ENCODE measurements around the gene IGFBP4. TPM values are rescaled to one million over a fixed set of nuclear protein-coding genes. Genes with fewer than 3 reads are reported as not detected.

IGFBP4 gene
- total and polyA plus RNA-seq, 10 of the 15 experiments (the other 5 are each of a cell fraction or from before 2014, with no cell fraction given), result 2.4 to 22.3 (median 6.6) TPM

DNA sequence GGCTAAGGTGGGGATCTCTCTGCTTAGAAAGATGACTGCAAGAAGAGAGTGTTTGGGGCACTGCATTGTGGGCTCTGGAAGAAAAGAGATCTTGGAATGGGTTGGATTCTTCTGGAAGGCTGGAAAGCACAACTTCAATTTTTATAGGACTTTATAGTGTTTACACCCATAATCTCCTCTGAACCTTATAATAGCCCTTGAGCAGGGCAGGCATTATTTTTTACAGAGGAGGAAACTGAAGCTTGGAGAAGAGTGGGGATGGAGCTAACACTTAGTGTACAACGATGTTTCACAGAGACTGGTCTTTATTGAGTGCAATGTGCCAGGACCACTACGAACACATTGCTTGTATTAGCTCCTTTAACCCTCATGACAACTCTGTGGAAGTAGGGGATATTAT, 47.7 kb downstream of the IGFBP4 start:
- no peaks in the 10 kb centered on the region for H3K36me3 ChIP-seq (ENCODE audit: control insufficient read depth in 2 of 2, insufficient read depth in 2 of 2, low read length in 1 of 2)
- no peaks in the 10 kb centered on the region for H4K20me1 ChIP-seq (ENCODE audit: control insufficient read depth, insufficient read depth)
- RAD21 ChIA-PET (ENCODE audit: unreplicated experiment), result interaction anchor here (2.2 kb wide), 1 partner anchor 41 kb away, joined by 13 read pairs; no protein-coding TSS in a partner anchor
- SMC1A ChIA-PET (ENCODE audit: uncharacterized antibody, unreplicated experiment), result no interaction called here
- H3K4me3 ChIP-seq, result no peak overlapping the region
- H2AFZ ChIP-seq (ENCODE audit: control insufficient read depth, low read depth, low read length), result no peak overlapping the region
- POLR2A ChIA-PET, result no interaction called here
- no TSS peak for BruUV-seq (replicated peaks)
- CTCF ChIA-PET, result interaction anchor here (1.2 to 1.4 kb wide), 3 partner anchors 12 to 41 kb away, joined by 3 to 12 read pairs (median 4); no protein-coding TSS in a partner anchor
- in situ Hi-C loops (cut with MboI), result no loop called here
- DNase-seq (ENCODE audit: low read depth, low spot score) (no peak), FAIRE-seq (no peak), ATAC-seq (no peak)
- intact Hi-C loops (cut with micrococcal nuclease; ENCODE audit: unreplicated experiment), result no loop called here
- H3K27ac ChIP-seq (ENCODE audit: control insufficient read depth, insufficient read depth), result no peak overlapping the region
- no peak overlapping the region for H3K4me2 ChIP-seq (ENCODE audit: control insufficient read depth, insufficient read depth)
- H3K4me1 ChIP-seq (ENCODE audit: control insufficient read depth, insufficient read depth, low read length), result peaks cover 7% of the 10 kb centered on the region
- H3K9ac ChIP-seq (ENCODE audit: control insufficient read depth, insufficient read depth, low read length), result no peak overlapping the region
- no peaks in the 10 kb centered on the region for H3K79me2 ChIP-seq (ENCODE audit: control insufficient read depth, insufficient read depth, low read length)
- WGBS (ENCODE audit: insufficient coverage, insufficient replicate concordance, low lambda C conversion rate, missing lambda C conversion rate), result 19% methylated on average over 2 of the region's 2 CpGs
- no peaks in the 10 kb centered on the region for H3K9me3 ChIP-seq (replicated peaks; ENCODE audit: control insufficient read depth, insufficient read depth, low read length)
- H3K27me3 ChIP-seq (replicated peaks in 1 of 2; ENCODE audit: control insufficient read depth in 2 of 2, insufficient read depth in 2 of 2, low read length in 1 of 2), result peaks cover 0 to 2% of the 10 kb centered on the region in 2 experiments; a peak in 2 of 4 replicates
- TF ChIP-seq NFXL1 (IDR thresholded peaks at IDR 0.05; ENCODE audit: borderline replicate concordance) (no peak), YBX1 (IDR thresholded peaks at IDR 0.05) (no peak), JUNB (IDR thresholded peaks at IDR 0.05) (no peak), YY1 (IDR thresholded peaks at IDR 0.05; ENCODE audit: low read depth, low read length) (no peak), MYC (IDR thresholded peaks at IDR 0.05; ENCODE audit: insufficient read depth, insufficient read length, insufficient replicate concordance, low read length, severe bottlenecking) (no peak), CREB1 (IDR thresholded peaks at IDR 0.05; ENCODE audit: low read depth) (no peak), ZNF384 (IDR thresholded peaks at IDR 0.05; ENCODE audit: borderline replicate concordance, low read depth, low read length) (no peak), CHD4 (IDR thresholded peaks at IDR 0.05) (no peak), SUPT20H (IDR thresholded peaks at IDR 0.05; ENCODE audit: borderline replicate concordance, control insufficient read depth, low read depth, low read length) (no peak), RCOR1 (conservative IDR thresholded peaks at IDR 0.05; ENCODE audit: low read depth, low read length) (no peak)
- TF ChIP-seq, protein P1, sequence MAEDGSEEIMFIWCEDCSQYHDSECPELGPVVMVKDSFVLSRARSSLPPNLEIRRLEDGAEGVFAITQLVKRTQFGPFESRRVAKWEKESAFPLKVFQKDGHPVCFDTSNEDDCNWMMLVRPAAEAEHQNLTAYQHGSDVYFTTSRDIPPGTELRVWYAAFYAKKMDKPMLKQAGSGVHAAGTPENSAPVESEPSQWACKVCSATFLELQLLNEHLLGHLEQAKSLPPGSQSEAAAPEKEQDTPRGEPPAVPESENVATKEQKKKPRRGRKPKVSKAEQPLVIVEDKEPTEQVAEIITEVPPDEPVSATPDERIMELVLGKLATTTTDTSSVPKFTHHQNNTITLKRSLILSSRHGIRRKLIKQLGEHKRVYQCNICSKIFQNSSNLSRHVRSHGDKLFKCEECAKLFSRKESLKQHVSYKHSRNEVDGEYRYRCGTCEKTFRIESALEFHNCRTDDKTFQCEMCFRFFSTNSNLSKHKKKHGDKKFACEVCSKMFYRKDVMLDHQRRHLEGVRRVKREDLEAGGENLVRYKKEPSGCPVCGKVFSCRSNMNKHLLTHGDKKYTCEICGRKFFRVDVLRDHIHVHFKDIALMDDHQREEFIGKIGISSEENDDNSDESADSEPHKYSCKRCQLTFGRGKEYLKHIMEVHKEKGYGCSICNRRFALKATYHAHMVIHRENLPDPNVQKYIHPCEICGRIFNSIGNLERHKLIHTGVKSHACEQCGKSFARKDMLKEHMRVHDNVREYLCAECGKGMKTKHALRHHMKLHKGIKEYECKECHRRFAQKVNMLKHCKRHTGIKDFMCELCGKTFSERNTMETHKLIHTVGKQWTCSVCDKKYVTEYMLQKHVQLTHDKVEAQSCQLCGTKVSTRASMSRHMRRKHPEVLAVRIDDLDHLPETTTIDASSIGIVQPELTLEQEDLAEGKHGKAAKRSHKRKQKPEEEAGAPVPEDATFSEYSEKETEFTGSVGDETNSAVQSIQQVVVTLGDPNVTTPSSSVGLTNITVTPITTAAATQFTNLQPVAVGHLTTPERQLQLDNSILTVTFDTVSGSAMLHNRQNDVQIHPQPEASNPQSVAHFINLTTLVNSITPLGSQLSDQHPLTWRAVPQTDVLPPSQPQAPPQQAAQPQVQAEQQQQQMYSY (CRISPR knock-in tag; IDR thresholded peaks at IDR 0.05), result no peak
- TF ChIP-seq, protein P2, sequence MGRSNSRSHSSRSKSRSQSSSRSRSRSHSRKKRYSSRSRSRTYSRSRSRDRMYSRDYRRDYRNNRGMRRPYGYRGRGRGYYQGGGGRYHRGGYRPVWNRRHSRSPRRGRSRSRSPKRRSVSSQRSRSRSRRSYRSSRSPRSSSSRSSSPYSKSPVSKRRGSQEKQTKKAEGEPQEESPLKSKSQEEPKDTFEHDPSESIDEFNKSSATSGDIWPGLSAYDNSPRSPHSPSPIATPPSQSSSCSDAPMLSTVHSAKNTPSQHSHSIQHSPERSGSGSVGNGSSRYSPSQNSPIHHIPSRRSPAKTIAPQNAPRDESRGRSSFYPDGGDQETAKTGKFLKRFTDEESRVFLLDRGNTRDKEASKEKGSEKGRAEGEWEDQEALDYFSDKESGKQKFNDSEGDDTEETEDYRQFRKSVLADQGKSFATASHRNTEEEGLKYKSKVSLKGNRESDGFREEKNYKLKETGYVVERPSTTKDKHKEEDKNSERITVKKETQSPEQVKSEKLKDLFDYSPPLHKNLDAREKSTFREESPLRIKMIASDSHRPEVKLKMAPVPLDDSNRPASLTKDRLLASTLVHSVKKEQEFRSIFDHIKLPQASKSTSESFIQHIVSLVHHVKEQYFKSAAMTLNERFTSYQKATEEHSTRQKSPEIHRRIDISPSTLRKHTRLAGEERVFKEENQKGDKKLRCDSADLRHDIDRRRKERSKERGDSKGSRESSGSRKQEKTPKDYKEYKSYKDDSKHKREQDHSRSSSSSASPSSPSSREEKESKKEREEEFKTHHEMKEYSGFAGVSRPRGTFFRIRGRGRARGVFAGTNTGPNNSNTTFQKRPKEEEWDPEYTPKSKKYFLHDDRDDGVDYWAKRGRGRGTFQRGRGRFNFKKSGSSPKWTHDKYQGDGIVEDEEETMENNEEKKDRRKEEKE (IDR thresholded peaks at IDR 0.05), result no peak
- TF ChIP-seq, protein P3, sequence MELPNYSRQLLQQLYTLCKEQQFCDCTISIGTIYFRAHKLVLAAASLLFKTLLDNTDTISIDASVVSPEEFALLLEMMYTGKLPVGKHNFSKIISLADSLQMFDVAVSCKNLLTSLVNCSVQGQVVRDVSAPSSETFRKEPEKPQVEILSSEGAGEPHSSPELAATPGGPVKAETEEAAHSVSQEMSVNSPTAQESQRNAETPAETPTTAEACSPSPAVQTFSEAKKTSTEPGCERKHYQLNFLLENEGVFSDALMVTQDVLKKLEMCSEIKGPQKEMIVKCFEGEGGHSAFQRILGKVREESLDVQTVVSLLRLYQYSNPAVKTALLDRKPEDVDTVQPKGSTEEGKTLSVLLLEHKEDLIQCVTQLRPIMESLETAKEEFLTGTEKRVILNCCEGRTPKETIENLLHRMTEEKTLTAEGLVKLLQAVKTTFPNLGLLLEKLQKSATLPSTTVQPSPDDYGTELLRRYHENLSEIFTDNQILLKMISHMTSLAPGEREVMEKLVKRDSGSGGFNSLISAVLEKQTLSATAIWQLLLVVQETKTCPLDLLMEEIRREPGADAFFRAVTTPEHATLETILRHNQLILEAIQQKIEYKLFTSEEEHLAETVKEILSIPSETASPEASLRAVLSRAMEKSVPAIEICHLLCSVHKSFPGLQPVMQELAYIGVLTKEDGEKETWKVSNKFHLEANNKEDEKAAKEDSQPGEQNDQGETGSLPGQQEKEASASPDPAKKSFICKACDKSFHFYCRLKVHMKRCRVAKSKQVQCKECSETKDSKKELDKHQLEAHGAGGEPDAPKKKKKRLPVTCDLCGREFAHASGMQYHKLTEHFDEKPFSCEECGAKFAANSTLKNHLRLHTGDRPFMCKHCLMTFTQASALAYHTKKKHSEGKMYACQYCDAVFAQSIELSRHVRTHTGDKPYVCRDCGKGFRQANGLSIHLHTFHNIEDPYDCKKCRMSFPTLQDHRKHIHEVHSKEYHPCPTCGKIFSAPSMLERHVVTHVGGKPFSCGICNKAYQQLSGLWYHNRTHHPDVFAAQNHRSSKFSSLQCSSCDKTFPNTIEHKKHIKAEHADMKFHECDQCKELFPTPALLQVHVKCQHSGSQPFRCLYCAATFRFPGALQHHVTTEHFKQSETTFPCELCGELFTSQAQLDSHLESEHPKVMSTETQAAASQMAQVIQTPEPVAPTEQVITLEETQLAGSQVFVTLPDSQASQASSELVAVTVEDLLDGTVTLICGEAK (IDR thresholded peaks at IDR 0.05; ENCODE audit: borderline replicate concordance), result no peak
- TF ChIP-seq, protein P4, sequence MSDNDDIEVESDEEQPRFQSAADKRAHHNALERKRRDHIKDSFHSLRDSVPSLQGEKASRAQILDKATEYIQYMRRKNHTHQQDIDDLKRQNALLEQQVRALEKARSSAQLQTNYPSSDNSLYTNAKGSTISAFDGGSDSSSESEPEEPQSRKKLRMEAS (IDR thresholded peaks at IDR 0.05; ENCODE audit: low read depth, low read length), result no peak
